ENCODE measurements around the gene GLCE.

- TF ChIP-seq CTCF (IDR thresholded peaks at IDR 0.05; ENCODE audit: low read depth, low read length, missing input control) (peak; percentile 10), EGR1 (IDR thresholded peaks at IDR 0.05; ENCODE audit: low read depth in 2 of 2) (no peak), TAF1 (conservative IDR thresholded peaks at IDR 0.05) (no peak), REST (IDR thresholded peaks at IDR 0.05) (no peak), RAD21 (IDR thresholded peaks at IDR 0.05) (peak in 1 of 2 donors; percentile 18), MAX (IDR thresholded peaks at IDR 0.05) (no peak), GABPA (IDR thresholded peaks at IDR 0.05 in 1 of 2, conservative IDR thresholded peaks at IDR 0.05 in 1 of 2) (no peak), YY1 (IDR thresholded peaks at IDR 0.05) (no peak), SP1 (IDR thresholded peaks at IDR 0.05) (no peak), RXRA (IDR thresholded peaks at IDR 0.05) (no peak), ZBTB33 (IDR thresholded peaks at IDR 0.05) (no peak), JUND (IDR thresholded peaks at IDR 0.05) (no peak), FOXA1 (IDR thresholded peaks at IDR 0.05) (no peak), ATF3 (IDR thresholded peaks at IDR 0.05) (no peak)
Measured at GRCh38 chr15:69132977-69133861, 27.2 kb upstream of the GLCE start.

Data from liver (tissue), 3 donors.